ENCODE measurements around the gene CYP2S1.

GRCh38 chr19:41233748-41234240 lies 40.8 kb downstream of the CYP2S1 start:
- TF ChIP-seq CTCF (IDR thresholded peaks at IDR 0.05; ENCODE audit: poor library complexity, severe bottlenecking) (no peak), EZH2 (IDR thresholded peaks at IDR 0.05; ENCODE audit: borderline replicate concordance, insufficient read depth, low read length, poor library complexity, severe bottlenecking) (no peak), REST (IDR thresholded peaks at IDR 0.05; ENCODE audit: borderline replicate concordance) (no peak), POLR2AphosphoS5 (IDR thresholded peaks at IDR 0.05) (no peak), RAD21 (conservative IDR thresholded peaks at IDR 0.05) (no peak), EP300 (conservative IDR thresholded peaks at IDR 0.05; ENCODE audit: poor library complexity, severe bottlenecking) (no peak)

Data from neural cell (in vitro differentiated cells).